22Rv1 (cell line): ENCODE results near the gene GLIS1.

Experiments used
- H3K27ac ChIP-seq: fragments of 450-650 bp; 2 replicates; pipeline ENCODE4 v1.5.1; 2017
- ZFX ChIP-seq: fragments of 450-650 bp; IDR thresholded peaks from 2 replicates; pipeline ENCODE4 v1.6.1; 2017; ENCODE audit warnings: antibody characterized with exemption, borderline replicate concordance
- TF ChIP-seq, protein P1 (sequence below): fragments of 450-650 bp; IDR thresholded peaks from 2 replicates; pipeline ENCODE4 v1.5.1; 2017; ENCODE audit warnings: mild to moderate bottlenecking

GLIS1 gene

DNA sequence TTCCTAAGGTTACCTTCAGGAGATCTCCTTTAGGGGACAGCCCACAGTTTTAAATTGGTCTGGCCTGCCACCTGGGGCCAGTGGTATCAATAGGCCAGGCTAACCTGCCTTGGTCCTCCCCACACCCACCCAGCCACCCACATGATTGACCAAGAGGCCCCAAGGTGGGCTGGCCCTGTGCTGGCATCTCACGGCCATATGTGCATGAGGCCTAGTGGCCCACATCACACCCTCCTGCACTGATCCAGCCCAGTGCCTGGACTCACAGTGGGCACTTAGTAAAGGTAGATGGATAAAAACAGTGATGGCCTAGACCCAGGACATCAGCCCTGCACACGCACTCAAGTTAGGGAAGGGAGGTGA lies 197.7 kb downstream of the GLIS1 start:
- TF ChIP-seq, protein P1, sequence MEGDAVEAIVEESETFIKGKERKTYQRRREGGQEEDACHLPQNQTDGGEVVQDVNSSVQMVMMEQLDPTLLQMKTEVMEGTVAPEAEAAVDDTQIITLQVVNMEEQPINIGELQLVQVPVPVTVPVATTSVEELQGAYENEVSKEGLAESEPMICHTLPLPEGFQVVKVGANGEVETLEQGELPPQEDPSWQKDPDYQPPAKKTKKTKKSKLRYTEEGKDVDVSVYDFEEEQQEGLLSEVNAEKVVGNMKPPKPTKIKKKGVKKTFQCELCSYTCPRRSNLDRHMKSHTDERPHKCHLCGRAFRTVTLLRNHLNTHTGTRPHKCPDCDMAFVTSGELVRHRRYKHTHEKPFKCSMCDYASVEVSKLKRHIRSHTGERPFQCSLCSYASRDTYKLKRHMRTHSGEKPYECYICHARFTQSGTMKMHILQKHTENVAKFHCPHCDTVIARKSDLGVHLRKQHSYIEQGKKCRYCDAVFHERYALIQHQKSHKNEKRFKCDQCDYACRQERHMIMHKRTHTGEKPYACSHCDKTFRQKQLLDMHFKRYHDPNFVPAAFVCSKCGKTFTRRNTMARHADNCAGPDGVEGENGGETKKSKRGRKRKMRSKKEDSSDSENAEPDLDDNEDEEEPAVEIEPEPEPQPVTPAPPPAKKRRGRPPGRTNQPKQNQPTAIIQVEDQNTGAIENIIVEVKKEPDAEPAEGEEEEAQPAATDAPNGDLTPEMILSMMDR = no peak
- TF ChIP-seq ZFX = no peak
- no peak overlapping the region for H3K27ac ChIP-seq

DNA sequence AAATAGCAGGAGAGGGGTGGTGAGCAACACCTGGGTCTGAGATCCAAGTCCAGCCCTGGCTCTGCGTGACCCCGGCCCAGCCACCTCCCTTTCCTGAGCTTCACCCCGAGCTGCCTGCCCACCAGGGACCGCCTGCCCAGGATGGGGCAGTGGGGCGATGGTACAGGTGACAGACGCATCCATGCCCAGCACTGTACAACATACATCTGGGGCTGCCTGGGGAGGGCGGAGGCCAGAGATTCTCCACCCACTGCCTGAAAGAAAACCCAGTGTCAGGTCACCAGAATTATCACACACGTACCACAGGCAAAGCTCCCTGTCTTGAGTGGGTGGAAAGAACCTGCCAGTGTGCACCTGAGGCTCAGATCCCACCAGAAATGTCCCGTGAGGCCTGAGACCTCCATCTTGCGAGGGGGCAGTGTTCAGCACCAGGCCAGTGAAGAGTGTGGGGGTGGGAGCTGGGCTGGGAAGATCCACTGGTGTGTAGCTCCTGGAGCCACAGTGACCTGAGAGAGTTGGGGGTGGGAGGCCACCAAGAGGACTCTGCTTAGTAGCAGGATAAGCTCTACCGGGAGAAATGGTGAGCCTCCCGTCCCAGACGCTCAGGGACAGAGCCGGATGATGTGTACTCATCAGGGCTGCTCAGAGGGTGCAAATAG lies 198.2 kb downstream of the GLIS1 start:
- TF ChIP-seq, protein P1 = no peak
- TF ChIP-seq ZFX = no peak
- no peak overlapping the region for H3K27ac ChIP-seq

DNA sequence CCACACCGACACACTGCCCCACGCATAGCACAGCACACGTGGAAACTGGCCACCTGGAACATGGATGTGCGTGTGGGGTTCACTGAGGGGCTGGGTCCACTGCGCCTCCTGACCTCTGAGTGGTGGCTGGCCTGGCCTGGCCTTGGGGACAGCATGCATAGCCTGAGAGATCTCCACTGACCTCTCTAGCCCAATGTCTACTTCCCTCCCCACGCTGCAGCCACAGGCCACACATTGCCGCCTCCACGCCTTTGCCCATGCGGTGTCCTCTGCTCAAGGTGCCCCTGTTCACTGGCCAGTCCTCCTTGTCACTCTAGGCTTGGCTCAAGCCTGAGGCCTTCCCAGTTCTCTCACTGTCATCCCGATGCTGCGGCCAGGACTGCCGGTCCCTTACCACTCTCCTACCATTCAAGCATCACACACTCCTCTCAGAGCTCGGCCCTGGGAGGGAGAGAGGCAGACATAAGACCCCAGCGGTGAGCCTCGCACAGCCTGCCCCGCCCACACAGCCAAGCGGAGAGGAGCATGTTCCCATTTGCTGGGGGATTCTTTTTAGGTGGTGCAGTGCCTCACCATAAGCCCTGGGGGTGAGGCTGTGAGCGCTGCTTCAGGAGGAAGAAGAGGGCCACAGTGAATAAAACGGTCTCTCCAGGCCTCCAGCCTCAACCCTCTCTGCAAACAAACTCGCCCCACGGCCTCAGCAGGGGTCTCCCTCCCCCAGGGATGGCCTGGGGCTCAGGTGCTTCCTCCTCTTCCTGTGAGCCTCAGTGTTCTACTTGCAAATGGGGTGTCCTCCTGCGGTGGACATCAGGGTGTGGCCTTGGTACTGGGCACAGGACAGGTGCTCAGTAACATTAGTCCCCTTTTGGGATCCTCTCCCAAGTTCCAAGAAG lies 199.0 kb downstream of the GLIS1 start:
- TF ChIP-seq, protein P1 = no peak
- TF ChIP-seq ZFX = no peak
- H3K27ac ChIP-seq = no peak overlapping the region

DNA sequence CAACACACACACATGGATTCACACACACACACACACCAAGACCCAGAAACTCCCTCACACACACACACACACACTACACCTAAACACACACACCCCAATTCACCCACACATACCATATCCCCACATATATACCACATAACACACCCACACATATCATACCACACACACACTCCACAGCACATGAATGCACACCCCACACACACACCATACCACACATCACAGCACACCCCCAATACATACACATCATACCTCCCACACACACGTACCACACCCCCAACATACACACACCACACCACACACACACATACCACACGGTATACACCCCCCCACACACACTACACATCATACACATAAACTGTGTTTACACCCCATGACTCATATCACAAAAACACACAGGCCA lies 199.7 kb downstream of the GLIS1 start:
- H3K27ac ChIP-seq = no peak overlapping the region
- TF ChIP-seq, protein P1 = no peak
- no peak for TF ChIP-seq ZFX

DNA sequence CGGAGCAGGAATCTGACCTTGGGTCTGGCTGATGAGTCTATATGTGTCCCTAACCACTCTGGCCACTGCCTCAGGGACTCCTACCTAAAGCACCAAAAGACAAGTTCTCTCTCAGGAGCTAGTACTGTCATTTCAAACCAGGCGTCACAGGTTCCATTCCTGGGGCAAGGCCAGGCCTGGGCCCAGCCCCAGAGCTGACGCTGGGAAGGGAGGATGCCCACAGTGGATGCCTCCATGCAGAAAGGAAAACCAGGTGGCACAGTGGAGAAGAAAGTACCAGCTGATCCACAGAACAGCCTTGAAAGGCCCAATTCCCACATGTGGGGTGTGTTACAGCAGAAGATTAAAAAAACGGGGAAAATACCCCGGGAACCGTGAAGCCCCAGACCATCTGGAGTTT lies 202.4 kb downstream of the GLIS1 start:
- no peak overlapping the region for H3K27ac ChIP-seq
- TF ChIP-seq, protein P1 = no peak
- TF ChIP-seq ZFX = no peak

DNA sequence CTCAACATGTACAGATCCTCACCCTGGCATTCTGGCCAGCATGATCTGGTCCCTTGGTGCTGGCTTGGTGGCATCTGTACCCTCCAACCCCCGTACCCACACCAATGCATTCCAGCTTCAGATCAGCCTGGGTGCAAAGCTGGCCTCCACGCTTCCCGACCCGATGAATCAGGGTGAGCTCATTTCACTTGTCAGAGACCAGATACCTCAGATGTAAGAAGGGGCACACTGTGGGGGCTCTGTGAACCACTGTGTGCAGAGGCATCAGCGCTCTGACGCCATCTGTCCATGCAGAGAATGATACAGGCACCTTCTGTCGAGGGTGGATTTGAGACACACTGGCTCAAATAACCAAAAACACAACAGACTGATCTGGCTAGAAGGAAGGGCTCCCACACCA lies 203.1 kb downstream of the GLIS1 start:
- H3K27ac ChIP-seq = no peak overlapping the region
- TF ChIP-seq, protein P1 = no peak
- no peak for TF ChIP-seq ZFX

DNA sequence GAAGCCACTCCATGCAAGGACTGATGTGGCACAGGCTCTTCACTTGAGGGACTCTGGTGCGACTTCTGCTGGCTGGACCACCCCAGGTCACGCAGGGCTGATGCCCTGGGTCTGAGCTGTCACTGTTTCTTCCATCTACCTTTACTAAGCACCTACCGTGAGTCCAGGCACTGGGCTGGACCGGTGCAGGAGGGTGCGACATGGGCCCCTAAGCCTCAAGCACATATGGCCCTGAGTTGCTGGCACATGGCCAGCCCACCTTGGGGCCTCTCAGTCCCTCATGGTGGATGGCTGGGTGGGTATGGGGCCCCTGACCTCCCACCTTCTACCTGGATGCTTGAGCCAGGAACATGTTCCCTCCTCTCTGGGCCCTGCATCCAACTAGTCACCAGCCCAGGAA lies 203.7 kb downstream of the GLIS1 start:
- H3K27ac ChIP-seq = no peak overlapping the region
- TF ChIP-seq, protein P1 = no peak
- TF ChIP-seq ZFX = no peak
